GM19239 (cell line): ENCODE results near the gene GOLGA8G.
"Not testable (repeated sequence)": the region's sequence is repeated elsewhere in the genome, so short reads cannot be mapped to it uniquely, and the experiment has no call there.

Experiments used
- DNase-seq: peaks from one replicate; pipeline ENCODE4 v3.0.0; 2011; ENCODE audit warnings: low spot score; ENCODE audit not compliant: insufficient read length
- FAIRE-seq: peaks from 2 replicates; lab custom pipeline; 2011; peaks lifted over from hg19 to GRCh38; lab: Jason Lieb, UNC

The GOLGA8G gene, protein sequence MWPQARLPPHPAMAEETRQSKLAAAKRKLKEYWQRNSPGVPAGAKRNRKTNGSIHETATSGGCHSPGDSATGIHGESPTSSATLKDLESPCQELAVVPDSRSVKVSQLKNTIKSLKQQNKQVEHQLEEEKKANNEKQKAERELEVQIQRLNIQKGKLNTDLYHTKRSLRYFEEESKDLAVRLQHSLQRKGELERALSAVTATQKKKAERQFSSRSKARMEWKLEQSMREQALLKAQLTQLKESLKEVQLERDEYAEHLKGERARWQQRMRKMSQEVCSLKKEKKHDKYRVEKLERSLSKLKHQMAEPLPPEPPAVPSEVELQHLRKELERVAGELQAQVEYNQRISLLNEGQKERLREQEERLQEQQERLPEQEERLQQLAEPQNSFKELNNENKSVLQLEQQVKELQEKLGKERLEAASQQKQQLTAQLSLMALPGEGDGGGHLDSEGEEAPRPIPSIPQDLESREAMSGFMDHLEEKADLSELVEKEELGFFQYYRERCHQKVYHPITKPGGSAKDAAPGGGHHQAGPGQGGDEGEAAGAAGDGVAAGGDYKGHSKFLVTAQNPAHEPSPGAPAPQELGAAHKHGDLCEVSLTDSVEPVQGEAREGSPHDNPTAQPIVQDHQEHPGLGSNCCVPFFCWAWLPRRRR

DNA sequence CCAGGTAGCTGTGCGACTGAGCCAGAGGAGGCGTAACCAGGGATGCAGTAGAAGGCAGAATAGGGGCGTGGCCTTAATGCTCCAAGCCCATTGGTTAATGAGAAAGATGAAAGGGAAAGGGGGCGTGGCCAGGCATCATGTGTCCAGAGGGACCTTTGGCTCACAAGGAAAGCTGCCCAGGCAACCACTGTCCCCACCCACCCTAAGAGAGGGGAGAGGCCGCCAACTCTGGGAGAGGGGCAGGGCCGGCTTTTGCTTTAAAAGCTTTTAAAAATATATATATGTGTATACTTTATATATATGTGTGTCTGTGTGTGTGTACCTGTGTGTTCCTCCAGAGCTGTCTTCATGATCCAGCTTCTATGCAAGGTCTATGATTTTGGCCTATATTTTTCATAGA is at the start of gene GOLGA8G:
Gene GOLGA8G (minus strand): TSS at position 18 of the 400 bp plus-strand sequence. CDS start 62 bp downstream, outside the sequence.
- FAIRE-seq, DNase-seq: not testable (repeated sequence)

DNA sequence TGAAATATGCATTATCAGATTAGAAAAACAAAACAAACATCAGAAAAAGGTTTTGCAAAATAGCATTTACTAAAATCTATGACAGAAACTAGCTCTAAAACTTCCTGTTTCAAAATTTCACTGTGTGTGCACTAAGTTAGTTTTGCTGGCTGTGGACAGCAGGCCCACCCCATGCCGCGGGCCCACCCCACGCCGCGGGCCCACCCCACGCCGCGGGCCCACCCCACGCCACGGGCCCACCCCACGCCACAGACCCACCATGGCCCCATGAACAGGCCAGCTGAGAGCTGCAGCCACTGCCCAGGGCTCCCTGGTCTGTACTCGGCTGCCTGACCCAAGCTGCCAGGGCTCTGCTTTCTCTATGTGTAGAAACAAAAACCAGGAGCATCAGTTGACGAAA is 40.6 kb upstream of the GOLGA8G start:
- DNase-seq, FAIRE-seq: not testable (repeated sequence)

DNA sequence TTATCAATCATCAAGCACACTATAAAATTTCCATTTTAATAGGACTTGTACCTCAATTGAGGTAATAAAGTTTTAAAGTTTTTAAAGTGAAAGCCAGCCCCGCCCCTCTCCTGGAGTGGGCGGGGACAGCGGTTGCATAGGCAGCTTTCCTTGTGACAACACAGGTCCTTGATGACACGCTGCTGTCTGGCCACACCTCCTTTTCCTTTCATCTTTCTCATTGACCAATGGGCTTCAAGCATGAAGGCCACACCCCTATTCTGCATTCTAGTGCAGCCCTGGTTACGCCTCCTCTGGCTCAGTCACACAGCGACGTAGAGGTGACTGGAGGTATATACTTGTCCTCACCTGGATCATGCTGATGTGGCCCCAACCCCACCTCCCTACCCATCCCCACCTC is 20.5 kb upstream of the GOLGA8G start, which contains the start of gene GOLGA6L25:
Gene GOLGA6L25 (plus strand): TSS at position 301 of the 400 bp plus-strand sequence. CDS start 61 bp downstream, at position 362.
- DNase-seq, FAIRE-seq: not testable (repeated sequence)

DNA sequence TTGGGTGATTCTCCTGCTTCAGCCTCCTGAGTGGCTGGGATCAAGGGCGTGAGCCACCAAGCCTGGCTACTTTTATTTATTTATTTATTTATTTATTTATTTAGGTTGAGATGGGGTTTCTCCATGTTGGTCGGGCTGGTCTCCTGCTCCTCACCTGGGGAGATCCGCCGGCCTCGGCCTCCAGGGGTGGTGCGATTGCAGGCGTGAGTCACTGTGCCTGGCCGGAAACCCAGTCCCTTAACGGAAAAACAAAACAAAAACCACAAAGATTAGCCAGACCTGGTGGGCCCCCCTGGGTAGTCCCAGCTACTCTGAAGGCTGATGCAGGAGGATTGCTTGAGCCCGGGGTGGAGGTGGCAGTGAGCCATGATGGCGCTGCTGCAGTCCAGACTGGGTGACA is 17.6 kb downstream of the GOLGA8G start:
- not testable (repeated sequence) for DNase-seq, FAIRE-seq

DNA sequence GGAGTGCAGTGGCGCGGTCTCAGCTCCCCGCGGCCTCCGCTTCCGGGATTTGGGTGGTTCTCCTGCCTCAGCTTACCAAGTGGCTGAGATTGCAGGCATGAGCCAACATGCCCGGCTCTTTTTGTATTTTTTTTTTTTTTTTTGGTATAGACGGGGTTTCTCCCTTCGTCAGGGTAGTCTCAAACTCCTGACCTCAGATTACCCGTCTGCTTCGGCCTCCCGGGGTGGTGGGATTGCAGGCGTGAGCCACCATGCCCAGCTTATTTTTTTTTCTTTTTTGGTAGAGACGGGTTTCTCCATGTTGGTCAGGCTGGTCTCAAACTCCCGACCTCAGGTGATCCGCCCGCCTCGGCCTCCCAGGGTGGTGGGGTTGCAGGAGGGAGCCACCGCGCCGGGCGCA is 18.6 kb downstream of the GOLGA8G start:
- not testable (repeated sequence) for FAIRE-seq, DNase-seq

DNA sequence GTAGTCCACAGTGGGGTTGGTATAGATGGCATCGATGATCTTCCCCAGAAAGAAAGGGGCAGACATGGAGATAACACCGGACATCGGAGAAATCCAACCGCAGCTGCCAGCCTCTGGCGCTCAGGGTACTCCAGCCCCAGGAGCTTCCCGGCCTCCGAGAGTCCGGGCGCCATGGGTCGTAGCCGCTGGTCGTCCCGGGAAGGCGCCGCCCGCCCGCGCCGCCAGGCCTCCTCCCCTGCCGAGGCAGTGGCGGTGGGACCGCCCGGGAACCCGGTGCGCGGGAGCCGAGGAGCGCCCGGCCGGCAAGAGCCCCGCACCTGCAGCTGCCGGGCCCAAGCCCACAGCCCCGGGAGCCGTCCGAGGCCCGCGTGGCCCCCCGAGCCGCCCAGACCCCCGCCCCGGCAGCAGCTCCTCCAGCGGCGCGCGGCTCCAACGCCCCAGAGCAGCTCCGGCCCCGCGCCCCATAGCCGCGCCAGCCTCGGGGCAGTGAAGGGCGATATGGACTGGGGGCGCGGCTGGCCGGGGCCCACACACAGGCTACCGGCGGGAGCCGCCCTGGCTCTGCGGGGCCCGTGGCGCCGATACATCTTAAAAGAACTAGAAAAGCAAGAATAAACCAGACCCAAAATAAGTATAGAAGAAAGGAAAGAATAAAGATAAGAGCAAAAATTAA is 24.4 kb downstream of the GOLGA8G start:
- DNase-seq, FAIRE-seq: not testable (repeated sequence)

DNA sequence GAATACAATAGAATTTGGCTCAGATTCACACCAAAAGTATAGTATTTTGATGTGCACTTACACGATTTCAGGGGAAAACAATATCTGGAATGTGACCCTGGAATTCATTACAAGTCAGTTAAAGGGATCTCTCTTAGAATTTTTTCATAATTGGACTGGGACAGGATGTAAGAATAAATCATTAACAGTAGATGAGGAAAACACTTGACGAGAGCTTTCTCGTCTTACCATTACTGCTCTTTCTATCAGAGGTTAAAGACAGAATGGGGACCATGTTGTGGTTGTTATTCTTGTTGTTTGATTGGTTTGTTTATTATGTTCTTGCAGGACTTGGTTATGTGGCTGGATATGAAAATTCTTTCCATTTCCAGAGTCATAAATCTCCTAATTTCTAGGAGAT is 51.4 kb downstream of the GOLGA8G start:
- FAIRE-seq, DNase-seq: not testable (repeated sequence)
